HG03108 (cell line): ENCODE results near the gene MS4A1.
"Not testable (repeated sequence)": the region's sequence is repeated elsewhere in the genome, so short reads cannot be mapped to it uniquely, and the experiment has no call there.

Experiments
- ATAC-seq: cut with Tn5 transposase; IDR thresholded peaks from one replicate; pipeline ENCODE4 v1.9.1; 2021; ENCODE audit warnings: moderate library complexity; ENCODE audit not compliant: unreplicated experiment

The MS4A1 gene

GRCh38 chr11:60502221-60502775, 46.7 kb downstream of the MS4A1 start:
- ATAC-seq, result no peak

GRCh38 chr11:60504219-60504905, 48.7 kb downstream of the MS4A1 start:
- no peak for ATAC-seq

- not testable (repeated sequence) for ATAC-seq
Observed at GRCh38 chr11:60509609-60510008, 54.0 kb downstream of the MS4A1 start.

DNA sequence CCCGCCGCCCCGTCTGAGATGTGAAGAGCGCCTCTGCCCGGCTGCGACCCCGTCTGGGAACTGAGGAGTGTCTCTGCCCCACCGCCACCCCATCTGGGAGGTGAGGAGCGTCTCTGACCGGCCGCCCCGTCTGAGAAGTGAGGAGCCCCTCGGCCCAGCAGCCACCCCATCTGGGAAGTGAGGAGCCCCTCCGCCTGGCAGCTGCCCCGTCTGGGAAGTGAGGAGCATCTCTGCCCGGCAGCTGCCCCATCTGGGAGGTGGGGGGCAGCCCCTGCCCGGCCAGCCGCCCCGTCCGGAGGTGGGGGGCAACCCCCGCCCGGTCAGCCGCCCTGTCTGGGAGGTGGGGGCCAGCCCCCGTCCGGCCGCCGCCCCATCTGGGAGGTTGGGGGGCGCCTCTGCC, 54.6 kb downstream of the MS4A1 start:
- ATAC-seq, result not testable (repeated sequence)

DNA sequence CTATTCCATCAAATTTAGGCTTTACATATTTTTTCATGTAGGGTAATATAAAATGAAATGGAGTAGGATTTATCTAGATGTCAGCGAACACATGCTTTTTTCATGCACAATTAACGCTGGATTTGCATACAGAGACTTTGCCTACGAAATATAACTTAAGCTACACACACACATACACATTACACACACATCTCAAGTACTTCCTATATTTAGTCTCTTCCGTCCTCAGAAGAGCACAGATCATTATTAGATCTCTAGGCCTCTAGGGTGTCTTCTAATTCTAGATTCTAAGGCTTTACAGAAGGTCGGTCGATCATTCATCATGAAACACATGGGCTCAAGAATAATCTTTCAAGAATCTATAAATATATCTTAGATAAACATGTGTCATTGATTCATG, 55.7 kb downstream of the MS4A1 start:
- no peak for ATAC-seq

DNA sequence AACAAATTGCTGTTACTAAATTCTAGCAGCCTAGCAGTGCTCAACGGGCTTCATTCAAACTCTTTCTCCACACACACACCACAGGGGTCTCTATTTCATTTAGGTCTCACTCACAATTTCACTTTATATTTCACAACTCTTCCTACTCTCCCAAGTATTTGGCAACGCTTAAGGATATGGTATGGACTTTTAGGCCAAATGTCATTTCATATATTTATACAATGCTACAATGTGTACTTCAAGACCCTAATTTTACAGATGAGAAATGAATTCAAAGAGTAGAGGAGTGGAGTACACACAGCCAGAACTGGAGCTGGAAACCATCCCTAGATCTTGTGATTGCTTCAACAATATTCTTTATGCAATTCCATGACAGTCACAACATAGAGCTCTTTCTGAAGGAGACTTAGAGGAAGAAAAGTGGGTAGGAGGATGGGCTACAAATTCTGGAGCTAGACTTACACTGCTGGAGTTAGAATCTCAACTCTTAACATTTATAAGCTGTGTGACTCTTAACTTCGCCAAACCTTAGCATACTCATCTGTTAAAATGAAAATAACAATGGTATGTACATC, 57.1 kb downstream of the MS4A1 start:
- no peak for ATAC-seq

DNA sequence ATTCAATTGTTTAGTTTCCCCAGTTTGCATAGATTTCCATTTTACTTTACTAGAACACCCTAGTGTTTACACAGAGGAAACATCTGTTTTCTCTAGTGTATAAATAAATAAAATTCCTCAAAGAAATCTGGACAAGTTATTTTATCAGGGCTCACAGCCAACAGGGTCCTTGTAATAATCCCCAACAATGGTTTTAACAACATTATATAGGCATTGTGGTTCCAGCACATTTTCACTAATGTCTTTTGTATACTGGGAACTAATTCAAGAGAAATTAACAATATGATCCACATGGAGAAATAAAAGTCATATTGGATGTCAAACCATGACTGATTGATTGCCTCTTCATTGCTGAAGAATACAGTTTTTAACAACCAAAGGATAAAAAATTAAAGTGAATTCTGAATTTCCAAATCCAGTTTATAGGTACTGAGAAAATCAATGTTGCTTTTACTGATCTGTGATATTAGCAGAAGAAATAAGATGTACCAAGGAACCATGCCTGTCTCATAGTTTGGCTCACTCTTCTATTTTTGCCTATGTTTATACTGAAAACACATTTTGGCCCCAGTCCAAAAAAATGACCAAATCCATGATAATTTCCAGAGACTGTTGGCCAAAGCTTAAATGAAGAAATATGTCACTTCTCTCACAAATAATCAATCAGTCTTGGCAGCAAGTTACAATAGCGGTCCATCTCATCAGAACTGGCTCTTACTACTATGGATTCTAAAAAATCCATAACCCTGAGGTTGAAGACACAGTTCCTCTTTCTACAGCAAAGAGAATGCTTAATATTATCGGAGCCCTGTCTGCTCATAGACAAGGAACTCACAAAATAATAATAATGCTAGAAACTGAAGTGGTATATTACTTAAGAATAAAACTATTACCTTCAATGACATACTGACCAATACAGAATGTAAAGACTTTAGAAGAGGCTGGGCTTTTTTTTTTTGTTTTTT, 58.1 kb downstream of the MS4A1 start:
- ATAC-seq, result no peak

GRCh38 chr11:60515144-60515855, 59.7 kb downstream of the MS4A1 start, which contains the start of gene MS4A13:
Gene MS4A13 (plus strand): TSS chr11:60515392. CDS start chr11:60518084, 2,692 bp downstream.
- ATAC-seq, result no peak
